Activated CD4-positive, alpha-beta T cell treated with anti-CD3 and anti-CD28 coated beads, Interleukin-2, Interleukin-4, amounts not matched to agents 100 ng/mL and 50 ng/mL, durations not matched to agents 16 hours and 8 hours (primary cell): Measurements from ENCODE around the gene SLC6A1.

Source experiments
- DNase-seq: peaks from one replicate; pipeline ENCODE4 v3.0.0-alpha.2; 2020; ENCODE audit warnings: low spot score

SLC6A1 gene

GRCh38 chr3:10992017-10992942 lies at the start of gene SLC6A1:
SLC6A1 (plus strand) TSS chr3:10992748; CDS start chr3:11017212, 24,464 bp downstream.
- no peak for DNase-seq

GRCh38 chr3:10944866-10945265 lies 47.7 kb upstream of the SLC6A1 start:
- DNase-seq: no peak

GRCh38 chr3:10945683-10946287 lies 46.8 kb upstream of the SLC6A1 start:
- peak; percentile 37 for DNase-seq

- no peak for DNase-seq
Observed at GRCh38 chr3:10946526-10946925, 46.0 kb upstream of the SLC6A1 start.

GRCh38 chr3:10948326-10948725 lies 44.2 kb upstream of the SLC6A1 start:
- no peak for DNase-seq

GRCh38 chr3:10949197-10949596 lies 43.4 kb upstream of the SLC6A1 start:
- DNase-seq: no peak

- no peak for DNase-seq
Observed at GRCh38 chr3:10950476-10951294, 41.9 kb upstream of the SLC6A1 start.

- DNase-seq: no peak
Observed at GRCh38 chr3:10951295-10951926, 41.1 kb upstream of the SLC6A1 start.

- no peak for DNase-seq
Observed at GRCh38 chr3:10952525-10952924, 40.0 kb upstream of the SLC6A1 start.

- no peak for DNase-seq
Observed at GRCh38 chr3:10954740-10955139, 37.8 kb upstream of the SLC6A1 start.

- DNase-seq: no peak
Observed at GRCh38 chr3:10955711-10956453, 36.7 kb upstream of the SLC6A1 start.

GRCh38 chr3:10956531-10956930 lies 36.0 kb upstream of the SLC6A1 start:
- no peak for DNase-seq

GRCh38 chr3:10956986-10957385 lies 35.6 kb upstream of the SLC6A1 start:
- no peak for DNase-seq

- DNase-seq: no peak
Observed at GRCh38 chr3:10957976-10958749, 34.4 kb upstream of the SLC6A1 start.

- no peak for DNase-seq
Observed at GRCh38 chr3:10960255-10960654, 32.3 kb upstream of the SLC6A1 start.

- DNase-seq: no peak
Observed at GRCh38 chr3:10961921-10962320, 30.6 kb upstream of the SLC6A1 start.

GRCh38 chr3:10962481-10963036 lies 30.0 kb upstream of the SLC6A1 start:
- DNase-seq: no peak

GRCh38 chr3:10964537-10965167 lies 27.9 kb upstream of the SLC6A1 start:
- no peak for DNase-seq

- no peak for DNase-seq
Observed at GRCh38 chr3:10968401-10968800, 24.1 kb upstream of the SLC6A1 start.
